HTERT RPE-1 (cell line): ENCODE measurements around the gene MARCHF10.

Experiments used
- in situ Hi-C: fragments of 300-500 bp; cut with MboI; formaldehyde crosslinking; loops from 4 replicates; pipeline ENCODE4 v1.14.3; 2020; ENCODE audit warnings: low sequenced_read_pairs

The MARCHF10 gene

DNA sequence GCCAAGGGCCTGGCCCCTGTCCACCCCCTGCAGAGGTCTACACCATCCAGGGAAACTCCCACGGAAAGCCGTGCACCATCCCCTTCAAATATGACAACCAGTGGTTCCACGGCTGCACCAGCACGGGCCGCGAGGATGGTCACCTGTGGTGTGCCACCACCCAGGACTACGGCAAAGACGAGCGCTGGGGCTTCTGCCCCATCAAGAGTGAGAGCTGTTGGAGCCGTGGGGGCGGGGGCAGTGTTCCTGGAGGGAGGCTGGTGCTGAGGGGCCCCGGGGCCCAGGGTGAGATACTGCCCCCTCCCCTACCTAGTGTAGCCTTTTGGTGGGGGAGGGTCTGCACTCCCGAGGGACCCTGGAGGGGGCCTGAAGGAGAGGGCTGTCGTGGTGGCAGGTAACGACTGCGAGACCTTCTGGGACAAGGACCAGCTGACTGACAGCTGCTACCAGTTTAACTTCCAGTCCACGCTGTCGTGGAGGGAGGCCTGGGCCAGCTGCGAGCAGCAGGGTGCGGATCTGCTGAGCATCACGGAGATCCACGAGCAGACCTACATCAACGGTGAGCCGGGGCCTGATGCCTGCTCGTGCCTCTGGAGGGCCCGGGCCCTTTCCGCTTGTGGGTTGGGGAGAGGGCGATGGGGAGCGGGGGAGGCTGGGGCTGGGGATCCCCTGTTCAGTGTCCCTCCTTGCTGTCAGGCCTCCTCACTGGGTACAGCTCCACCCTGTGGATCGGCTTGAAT lies 141.9 kb downstream of the MARCHF10 start:
- in situ Hi-C loops: no loop called here

DNA sequence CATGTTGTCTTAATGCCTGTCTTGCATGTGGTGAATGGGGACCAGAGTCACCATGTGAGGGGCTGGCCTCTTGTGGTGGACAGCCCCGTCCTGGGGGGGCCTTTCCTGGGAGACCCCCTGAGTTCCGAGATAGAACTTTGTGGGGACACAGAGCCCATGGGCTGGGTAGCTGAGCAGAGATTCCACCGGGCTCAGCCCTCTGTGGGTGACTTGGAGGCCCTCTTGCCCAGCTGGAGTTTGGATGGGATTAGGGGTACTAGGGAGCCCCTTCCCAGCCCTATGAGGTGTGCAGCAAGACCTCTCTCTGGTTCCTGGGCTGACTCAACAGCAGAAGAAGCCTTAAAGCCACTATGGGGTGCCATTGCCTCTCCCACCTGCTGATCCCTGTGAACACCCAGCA lies 142.5 kb downstream of the MARCHF10 start:
- in situ Hi-C loops: no loop called here

DNA sequence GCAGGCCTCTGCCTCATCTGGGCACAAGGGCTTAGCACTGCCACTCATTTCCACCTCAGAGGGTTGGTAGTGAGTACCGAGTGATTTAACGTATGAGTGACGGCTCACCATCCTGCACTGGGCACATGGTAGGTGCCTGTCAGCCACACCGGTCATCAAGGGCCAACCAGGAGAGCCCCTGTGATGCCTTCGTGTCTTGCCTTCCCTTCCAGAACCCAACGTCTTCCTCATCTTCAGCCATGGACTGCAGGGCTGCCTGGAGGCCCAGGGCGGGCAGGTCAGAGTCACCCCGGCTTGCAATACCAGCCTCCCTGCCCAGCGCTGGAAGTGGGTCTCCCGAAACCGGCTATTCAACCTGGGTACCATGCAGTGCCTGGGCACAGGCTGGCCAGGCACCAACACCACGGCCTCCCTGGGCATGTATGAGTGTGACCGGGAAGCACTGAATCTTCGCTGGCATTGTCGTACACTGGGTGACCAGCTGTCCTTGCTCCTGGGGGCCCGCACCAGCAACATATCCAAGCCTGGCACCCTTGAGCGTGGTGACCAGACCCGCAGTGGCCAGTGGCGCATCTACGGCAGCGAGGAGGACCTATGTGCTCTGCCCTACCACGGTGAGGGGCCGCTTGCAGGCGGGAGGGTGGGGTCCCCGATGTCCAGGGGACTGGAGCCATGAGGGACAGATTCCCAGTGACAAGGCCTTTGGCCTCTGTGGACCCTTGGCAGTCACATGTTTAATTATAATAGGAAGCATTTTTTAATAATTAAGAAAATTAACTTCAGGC lies 143.6 kb downstream of the MARCHF10 start:
- in situ Hi-C loops: no loop called here

DNA sequence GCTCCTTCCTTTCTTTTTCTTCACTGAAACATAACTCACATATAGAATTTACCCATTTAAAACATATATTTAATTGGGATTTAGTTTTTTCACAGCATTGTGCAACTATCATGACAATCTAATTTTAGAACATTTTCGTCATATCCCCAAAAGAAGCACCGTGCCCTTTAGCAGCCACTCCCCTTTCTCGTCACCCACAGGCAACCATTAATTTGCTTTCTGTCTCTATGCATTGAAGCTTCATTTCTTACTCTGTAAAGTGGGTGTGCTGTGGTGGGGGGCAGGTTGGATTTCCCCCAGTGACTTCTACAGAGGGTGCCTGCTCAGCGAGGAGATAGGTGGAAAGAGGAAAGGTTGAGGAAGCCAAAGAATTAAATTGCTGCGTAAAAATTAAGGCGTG lies 144.8 kb downstream of the MARCHF10 start:
- in situ Hi-C loops: no loop called here

DNA sequence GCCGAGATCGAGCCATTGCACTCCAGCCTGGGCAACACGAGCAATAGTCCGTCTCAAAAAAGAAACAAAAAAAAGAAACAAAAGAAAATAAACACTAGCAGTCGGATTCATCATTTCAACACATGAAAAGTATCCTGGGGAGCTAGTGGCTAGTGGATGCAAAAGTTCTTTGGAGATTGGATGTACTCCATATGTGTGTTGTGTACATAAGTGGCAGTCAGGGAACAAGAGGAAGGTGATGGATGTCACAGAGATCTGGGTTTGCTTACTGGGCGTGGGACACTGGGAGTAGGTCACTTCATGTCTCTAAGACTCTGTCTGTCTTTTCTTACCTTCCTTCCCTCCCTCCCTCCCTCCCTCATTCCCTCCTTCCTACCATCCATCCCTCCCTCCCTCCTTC lies 145.3 kb downstream of the MARCHF10 start:
- in situ Hi-C loops: no loop called here

DNA sequence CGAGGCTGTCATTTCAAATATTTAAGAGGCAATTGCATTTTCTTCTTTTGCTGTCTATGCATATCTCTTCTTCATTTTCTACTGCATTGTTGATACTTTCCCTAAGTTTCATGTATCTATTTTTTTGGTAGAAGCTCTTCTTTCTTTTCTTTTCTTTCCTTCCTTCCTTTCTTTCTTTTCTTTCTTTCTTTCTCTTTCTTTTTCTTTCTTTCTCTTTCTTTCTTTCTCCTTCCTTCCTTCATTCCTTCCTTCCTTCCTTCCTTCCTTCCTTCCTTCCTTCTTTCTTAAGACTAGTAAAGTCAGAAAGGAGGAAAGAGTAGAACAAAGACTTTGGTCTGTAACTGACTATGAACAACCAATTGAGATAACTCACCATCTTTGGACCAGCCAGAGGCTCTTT lies 146.8 kb downstream of the MARCHF10 start:
- in situ Hi-C loops: no loop called here

DNA sequence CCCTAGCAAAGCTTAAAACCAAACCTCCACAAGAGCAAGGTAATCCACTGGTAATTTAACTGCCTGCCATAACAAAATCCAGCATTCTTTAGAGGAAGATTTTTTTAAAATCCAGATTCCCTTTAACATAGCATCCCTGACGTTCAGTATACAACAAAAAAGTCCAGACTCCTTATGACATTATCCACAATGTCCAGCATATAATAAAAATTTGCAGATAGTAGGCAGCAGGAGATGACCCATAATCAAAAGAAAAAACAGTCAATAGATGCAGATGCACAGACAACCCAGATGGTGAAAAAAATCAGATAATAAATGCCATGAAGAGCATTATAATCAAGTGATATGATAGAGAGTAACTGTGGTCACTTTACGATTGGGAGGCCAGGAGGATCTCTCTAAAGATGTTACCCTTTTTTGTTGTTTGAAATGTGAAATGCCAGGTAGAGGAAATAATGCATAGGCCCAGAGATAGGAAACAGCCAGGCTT lies 147.4 kb downstream of the MARCHF10 start:
- in situ Hi-C loops: no loop called here

DNA sequence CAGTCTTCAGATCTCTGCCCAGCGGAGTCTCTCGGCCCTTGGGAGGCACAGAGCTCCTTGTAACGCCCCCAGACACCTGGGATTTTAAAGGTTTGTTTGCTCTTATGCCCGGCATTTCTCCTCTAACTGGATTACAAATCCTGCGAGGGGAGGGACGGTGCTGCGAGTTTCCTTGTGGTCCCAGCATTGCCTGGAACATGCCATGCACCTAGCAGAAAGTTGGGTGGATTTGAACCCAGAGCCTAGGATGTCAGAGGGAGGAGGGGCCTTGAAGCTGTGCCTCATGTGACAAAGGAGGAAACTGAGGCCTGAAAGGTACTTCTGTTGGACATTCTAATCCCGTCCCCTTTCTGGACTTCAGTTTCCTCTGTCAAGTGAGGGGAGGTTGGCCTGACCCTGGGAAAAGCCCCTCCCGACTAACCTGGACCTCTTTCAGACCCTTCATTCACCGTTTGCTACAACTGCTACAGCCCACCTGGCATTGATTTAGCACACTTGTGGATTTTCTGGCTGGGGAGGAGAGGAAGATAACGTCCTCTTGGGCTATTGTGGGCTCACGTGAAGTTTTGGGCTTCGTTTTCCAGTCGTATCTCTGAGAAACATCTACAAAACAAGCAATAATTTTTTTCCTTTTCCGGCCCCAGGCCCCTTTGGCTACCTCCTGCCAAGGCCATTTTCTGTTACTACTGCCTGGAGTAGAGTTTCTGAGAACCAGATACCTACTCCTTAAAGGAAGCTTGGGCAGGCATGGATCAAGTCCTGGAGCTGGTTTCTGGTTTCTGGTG lies 149.8 kb downstream of the MARCHF10 start:
- in situ Hi-C loops: no loop called here

DNA sequence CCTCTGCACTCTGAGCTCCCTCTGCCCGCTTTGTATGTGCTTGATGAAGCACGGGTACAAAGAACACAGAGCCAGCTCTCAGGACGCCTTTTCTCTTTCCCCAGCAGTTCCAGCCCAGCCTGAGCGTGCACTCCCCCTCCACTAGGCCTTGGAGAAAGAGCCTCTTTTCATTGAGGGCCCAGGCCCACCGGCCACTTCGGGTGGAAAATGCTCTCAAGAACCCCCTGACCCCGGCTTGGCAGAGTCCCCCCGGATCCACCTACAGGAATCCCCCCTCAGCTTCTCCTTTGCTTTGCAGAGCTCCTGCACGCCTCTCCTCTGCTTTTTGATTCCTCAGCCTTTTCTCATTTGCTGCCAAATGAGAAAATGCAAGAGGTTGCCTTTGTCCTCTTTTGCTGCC lies 150.4 kb downstream of the MARCHF10 start:
- in situ Hi-C loops: no loop called here

DNA sequence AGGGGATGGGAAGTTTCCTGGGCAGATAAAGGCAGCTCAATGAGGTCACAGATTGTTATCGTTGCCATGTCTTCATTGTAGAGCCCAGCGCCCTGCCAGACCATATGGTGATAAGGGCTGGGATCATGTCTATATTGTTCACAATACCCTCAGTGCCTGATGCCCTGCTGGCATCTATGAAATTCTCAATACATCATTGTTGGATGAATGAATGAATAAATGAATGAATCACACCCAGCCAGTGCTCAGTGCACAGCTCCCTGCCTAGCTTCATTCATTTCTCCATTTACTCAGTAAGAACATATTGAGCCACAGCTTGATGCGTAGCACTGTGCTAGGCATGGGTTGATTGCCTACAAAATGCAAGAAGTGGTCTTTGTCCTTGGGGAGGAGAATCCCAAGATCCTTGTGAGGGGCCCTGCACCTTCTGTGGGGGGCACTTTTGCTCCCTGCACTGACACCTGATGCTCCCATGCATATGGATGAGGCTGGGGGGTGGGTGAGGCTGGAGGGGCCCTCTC lies 150.9 kb downstream of the MARCHF10 start:
- in situ Hi-C loops: no loop called here

DNA sequence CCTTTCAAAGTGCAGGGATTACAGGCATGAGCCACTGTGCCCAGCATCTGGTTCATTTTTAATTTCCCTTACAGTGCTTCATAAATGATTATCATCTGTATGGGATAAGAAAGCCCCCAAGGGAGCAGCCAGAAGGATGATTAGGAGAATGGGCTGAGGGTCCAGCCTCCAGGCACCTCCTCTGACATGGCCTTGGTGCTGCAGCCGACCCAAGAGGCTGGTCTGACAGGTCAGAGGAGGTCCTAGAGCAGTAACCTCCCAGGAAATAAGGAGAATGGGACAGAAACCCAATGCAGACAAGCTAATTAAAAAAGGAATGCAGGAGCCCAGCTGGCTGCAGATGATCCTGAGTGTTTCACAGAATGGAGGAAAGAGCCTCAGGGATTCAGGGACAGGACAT lies 151.7 kb downstream of the MARCHF10 start:
- in situ Hi-C loops: no loop called here

DNA sequence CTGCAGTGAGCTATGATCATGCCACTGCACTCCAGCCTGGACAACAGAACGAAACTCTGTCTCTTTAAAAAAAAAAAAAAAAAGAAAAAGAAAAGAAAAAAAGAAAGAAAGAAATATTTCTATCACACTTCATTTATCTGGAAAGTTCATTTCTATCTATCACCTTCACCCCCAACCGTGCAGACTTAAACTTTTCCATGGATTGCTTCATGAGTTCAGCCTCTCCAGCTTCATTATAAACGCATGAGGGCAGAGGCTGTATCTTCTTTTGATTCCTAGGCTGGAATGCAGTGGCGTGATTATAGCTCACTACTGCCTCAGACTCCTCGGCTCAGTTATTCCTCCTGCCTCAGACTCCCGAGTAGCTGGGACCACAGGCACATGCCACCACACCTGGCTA lies 152.5 kb downstream of the MARCHF10 start:
- in situ Hi-C loops: no loop called here

DNA sequence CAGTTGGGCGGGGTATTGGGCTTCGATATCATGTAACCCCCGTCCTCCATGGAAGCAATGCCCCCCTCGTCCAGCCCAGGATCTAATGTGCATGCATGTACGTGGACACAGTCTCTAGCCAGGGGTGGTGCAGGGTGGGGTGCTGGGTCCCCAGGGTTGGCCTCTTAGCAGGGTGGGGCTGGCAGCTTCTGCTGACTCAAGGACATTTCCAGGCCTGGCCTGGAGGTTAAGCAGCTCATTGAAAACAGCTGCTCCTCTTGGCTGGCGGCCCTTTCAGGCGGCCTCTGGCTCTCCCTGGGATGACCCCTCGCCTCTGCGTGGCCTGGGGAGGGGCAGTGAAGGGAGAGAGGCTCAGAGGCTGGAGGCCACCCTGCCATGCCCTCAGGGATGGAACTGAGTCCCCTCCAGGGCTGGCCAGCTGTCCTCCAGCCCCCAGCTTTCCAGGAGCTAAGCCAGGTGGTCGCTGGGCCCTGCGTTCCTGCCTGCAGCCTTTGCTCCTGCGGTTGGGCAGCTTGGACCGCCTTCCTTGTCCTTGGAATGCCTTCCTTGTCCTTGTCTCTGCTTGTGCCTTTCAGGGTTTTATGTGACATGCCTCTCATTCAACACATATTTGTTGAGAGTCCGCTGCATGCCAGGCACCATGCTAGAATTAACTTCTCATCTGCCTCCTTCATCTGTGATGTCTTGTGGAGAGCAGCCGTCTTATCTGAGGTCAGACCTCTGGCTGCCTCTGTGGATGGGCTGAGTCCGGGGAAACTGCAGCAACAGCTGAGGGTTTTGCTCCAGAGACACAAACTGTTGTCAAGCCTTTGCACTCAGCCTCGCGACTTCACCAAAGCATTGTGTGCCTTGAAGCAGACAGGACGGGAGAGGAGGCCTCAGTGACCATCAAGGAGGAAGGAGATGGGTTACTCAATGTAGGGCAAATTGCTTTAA lies 154.0 kb downstream of the MARCHF10 start:
- in situ Hi-C loops: no loop called here

DNA sequence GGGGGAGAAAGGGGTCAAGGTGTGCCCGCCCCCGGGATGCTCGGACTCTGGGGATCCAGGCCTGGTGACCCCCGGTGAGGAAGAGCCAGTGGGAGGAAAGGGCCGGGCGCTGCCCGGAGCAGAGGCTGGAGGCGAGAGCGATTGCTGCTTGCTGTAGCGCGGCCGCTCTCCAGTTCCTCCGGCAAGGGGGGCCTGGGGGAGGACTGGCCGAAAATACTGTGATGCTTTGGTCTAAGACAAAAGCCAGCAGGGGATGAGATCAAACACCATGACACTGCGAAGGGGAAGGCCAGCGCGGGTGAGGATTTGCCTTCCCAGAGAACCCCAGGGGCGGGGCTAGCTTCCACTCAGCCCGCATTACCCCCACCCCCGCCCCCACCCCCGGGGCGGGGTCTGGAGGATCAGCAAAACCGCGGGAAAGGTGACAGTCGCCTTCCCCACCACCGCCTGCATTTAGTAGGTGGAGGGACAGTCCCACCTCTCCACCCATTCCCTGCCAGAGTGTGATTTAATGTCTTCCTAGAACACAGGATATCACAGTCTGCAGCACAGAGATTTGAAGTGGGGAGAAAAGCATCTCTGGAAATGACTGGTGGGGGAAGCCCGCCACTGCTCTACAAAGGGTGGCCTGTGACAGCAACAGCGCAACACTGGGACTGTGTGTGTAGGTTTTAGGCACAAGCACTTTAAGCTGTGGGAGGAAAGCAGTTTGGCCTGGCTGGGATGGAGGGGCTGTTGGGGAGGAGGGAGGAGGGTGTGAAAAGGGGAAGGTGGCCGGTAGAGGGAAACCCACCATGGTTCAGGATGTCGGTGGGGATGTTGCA lies 154.9 kb downstream of the MARCHF10 start:
- in situ Hi-C loops: no loop called here

DNA sequence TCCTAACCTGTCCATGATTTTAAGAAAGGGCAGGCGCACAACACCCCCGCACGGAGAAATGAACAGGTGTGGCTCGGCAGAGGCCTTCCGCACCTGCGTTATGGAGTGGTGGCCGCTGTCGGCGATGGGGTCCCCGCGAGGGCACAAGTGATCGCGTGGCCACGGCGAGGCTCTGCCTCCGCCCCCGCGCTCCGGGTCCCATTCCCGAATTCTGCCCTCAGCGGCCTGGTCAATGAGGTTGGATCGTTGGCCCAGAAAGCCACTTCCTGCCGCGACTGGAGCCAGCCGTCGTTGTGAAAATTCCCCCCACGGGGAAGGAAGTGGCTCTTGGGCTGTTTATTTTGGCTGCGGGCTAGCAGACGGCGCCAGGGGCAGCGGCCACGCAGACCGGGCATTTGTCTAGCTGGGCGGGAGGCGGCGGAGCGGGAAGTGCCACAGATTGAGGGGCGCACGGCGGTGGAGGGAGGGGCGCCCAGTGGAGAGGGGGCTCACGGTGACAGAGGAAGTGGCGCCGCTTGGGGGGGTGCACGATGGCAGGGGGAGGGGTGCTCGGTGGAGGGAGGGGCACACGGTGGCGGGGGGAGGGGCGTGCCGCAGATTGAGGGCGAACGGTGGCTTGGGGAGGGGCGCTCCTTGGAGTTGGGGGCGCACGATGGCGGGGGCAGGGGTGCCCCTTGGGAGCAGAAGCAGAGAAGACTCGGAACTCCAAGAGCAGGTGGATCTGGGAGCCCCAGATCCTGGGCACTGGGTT lies 155.7 kb downstream of the MARCHF10 start:
- in situ Hi-C loops: no loop called here
